CD14-positive monocyte (primary cell): ENCODE measurements around the gene GOLGA5. TPM values are rescaled to one million over a fixed set of nuclear protein-coding genes. Genes with fewer than 3 reads are reported as not detected.
"Not testable (repeated sequence)": the region's sequence is repeated elsewhere in the genome, so short reads cannot be mapped to it uniquely, and the experiment has no call there.

Experiments
- DNase-seq, 3 donors: peaks; one replicate each; pipeline ENCODE4 v3.0.0-alpha.2; 2011 to 2022
- H2AFZ ChIP-seq: 2 replicates; pipeline ENCODE4 v1.6.0; 2012; ENCODE audit warnings: mild to moderate bottlenecking, low read depth, low read length, inconsistent platforms; ENCODE audit not compliant: insufficient read depth, poor library complexity, severe bottlenecking
- H3K27ac ChIP-seq, 2 donors: 1 replicate in 1 of 2; 2 replicates in 1 of 2; pipeline ENCODE4 v1.5.1; 2012 to 2013; ENCODE audit warnings: low read length in 2 of 2, control low read depth in 1 of 2, inconsistent platforms in 1 of 2, low read depth in 1 of 2, mild to moderate bottlenecking in 1 of 2
- H3K27me3 ChIP-seq, 2 donors: one replicate each; pipeline versions ENCODE4 v1.6.0 to v1.6.1; 2011 to 2013; ENCODE audit warnings: low read length in 2 of 2; ENCODE audit not compliant: control insufficient read depth in 2 of 2, insufficient read depth in 2 of 2
- H3K36me3 ChIP-seq, 2 donors: replicated peaks in 1 of 2; 1 replicate in 1 of 2; 2 replicates in 1 of 2; pipeline versions ENCODE4 v1.5.1 to v1.6.1; 2012 to 2013; ENCODE audit warnings: low read length in 2 of 2, control low read depth in 1 of 2, inconsistent platforms in 1 of 2, mild to moderate bottlenecking in 1 of 2; ENCODE audit not compliant: insufficient read depth in 2 of 2, control insufficient read depth in 1 of 2
- H3K4me1 ChIP-seq, 2 donors: 1 replicate in 1 of 2; 2 replicates in 1 of 2; pipeline versions ENCODE4 v1.5.1 to v1.6.1; 2012 to 2013; ENCODE audit warnings: low read length in 2 of 2, control low read depth in 1 of 2, inconsistent platforms in 1 of 2, mild to moderate bottlenecking in 1 of 2, moderate library complexity in 1 of 2; ENCODE audit not compliant: insufficient read depth in 2 of 2, control insufficient read depth in 1 of 2
- H3K4me2 ChIP-seq: replicated peaks from 2 replicates; pipeline ENCODE3; 2012; ENCODE audit warnings: low read length, moderate library complexity, mild to moderate bottlenecking; ENCODE audit not compliant: poor library complexity, severe bottlenecking; ENCODE audit errors: extremely low read depth
- H3K4me3 ChIP-seq, 3 experiments: fragments of 200-600 bp in 1 of 3; sonication (generic) in 1 of 3; replicated peaks in 1 of 3; 1 replicate in 2 of 3; 2 replicates in 1 of 3; pipeline ENCODE4 v1.5.1; 2011 to 2013; ENCODE audit warnings: low read length in 3 of 3, mild to moderate bottlenecking in 3 of 3, control low read depth in 2 of 3, low read depth in 2 of 3, inconsistent platforms in 1 of 3, moderate library complexity in 1 of 3
- H3K79me2 ChIP-seq: 2 replicates; pipeline ENCODE4 v1.6.0; 2012; ENCODE audit warnings: mild to moderate bottlenecking, control low read depth, inconsistent platforms, low read length, moderate library complexity; ENCODE audit not compliant: insufficient read depth
- H3K9ac ChIP-seq: 2 replicates; pipeline ENCODE4 v1.6.0; 2017; ENCODE audit warnings: low read length, mild to moderate bottlenecking; ENCODE audit not compliant: insufficient read depth, poor library complexity, severe bottlenecking
- H3K9me3 ChIP-seq, 2 donors: replicated peaks in 1 of 2; 1 replicate in 1 of 2; 2 replicates in 1 of 2; pipeline versions ENCODE4 v1.5.1 to v1.6.1; 2012 to 2013; ENCODE audit warnings: low read length in 2 of 2, control low read depth in 1 of 2; ENCODE audit not compliant: control insufficient read depth in 1 of 2, insufficient read depth in 1 of 2
- H4K20me1 ChIP-seq: 2 replicates; pipeline ENCODE4 v1.6.0; 2012; ENCODE audit warnings: mild to moderate bottlenecking, low read length, control low read depth, moderate library complexity; ENCODE audit not compliant: insufficient read depth
- H3K27ac Mint-ChIP-seq, 7 donors: one replicate each; pipeline ENCODE4 v1.8.0; 2020; ENCODE audit warnings: mild to moderate bottlenecking in 7 of 7, mixed read lengths in 7 of 7, moderate library complexity in 6 of 7, inconsistent platforms in 2 of 7
- H3K27me3 Mint-ChIP-seq, 3 donors: one replicate each; pipeline ENCODE4 v1.8.0; 2021 to 2022; ENCODE audit warnings: low read depth in 3 of 3, mild to moderate bottlenecking in 3 of 3, mixed read lengths in 3 of 3, moderate library complexity in 3 of 3, inconsistent platforms in 1 of 3
- H3K36me3 Mint-ChIP-seq, 2 donors: one replicate each; pipeline ENCODE4 v1.8.0; 2020; ENCODE audit warnings: mixed read lengths in 2 of 2, inconsistent platforms in 1 of 2, mild to moderate bottlenecking in 1 of 2
- H3K4me1 Mint-ChIP-seq: one replicate; pipeline ENCODE4 v1.8.0; 2020; ENCODE audit warnings: mild to moderate bottlenecking, mixed read lengths
- H3K4me3 Mint-ChIP-seq, 2 donors: one replicate each; pipeline ENCODE4 v1.8.0; 2020; ENCODE audit warnings: mild to moderate bottlenecking in 2 of 2, mixed read lengths in 2 of 2, moderate library complexity in 1 of 2
- H3K9me3 Mint-ChIP-seq, 7 donors: one replicate each; pipeline ENCODE4 v1.8.0; 2020 to 2022; ENCODE audit warnings: mixed read lengths in 7 of 7, mild to moderate bottlenecking in 6 of 7, moderate library complexity in 6 of 7, inconsistent platforms in 2 of 7
- CTCF ChIP-seq: fragments of 200-600 bp; IDR thresholded peaks from one replicate; pipeline ENCODE4 v1.8.0; 2022; ENCODE audit warnings: antibody characterized with exemption, mild to moderate bottlenecking
- WGBS: methylation state at CpG from one replicate; pipeline ENCODE4 v1.1.5; 2013; ENCODE audit warnings: missing lambda C conversion rate; ENCODE audit not compliant: insufficient coverage; 5-methylcytosine and 5-hydroxymethylcytosine counted together
- intact Hi-C, 2 donors: fragments of 100-400 bp; cut with micrococcal nuclease; formaldehyde crosslinking; loops; one replicate each; pipeline versions ENCODE4 v1.15.0 to v1.15.1; 2023
- polyA plus RNA-seq, 3 donors: library from polyadenylated mRNA; depleted of rRNA in 1 of 3; unstranded in 2 of 3; stranded (reverse) in 1 of 3; fragments of 300-500 nt in 2 of 3; fragments of >200 nt in 1 of 3; fragmentation: Illumina TruSeq in 2 of 3; gene quantifications; 1 replicate in 2 of 3; 2 replicates in 1 of 3; pipeline ENCODE4 v1.2.3, GENCODE V29; 2012 to 2021

The GOLGA5 gene
- polyA plus RNA-seq, 3 donors = 12.4 to 19.0 (median 16.3) TPM

- H3K9me3 Mint-ChIP-seq, H3K9ac ChIP-seq, H3K27me3 Mint-ChIP-seq, intact Hi-C loops, H3K4me1 Mint-ChIP-seq, H3K27ac Mint-ChIP-seq, H2AFZ ChIP-seq, H3K4me1 ChIP-seq, H3K79me2 ChIP-seq, H3K4me2 ChIP-seq, H4K20me1 ChIP-seq, DNase-seq, H3K9me3 ChIP-seq, H3K27ac ChIP-seq, H3K27me3 ChIP-seq, H3K4me3 ChIP-seq, H3K4me3 Mint-ChIP-seq: not testable (repeated sequence)
- peaks cover 85 to 94% of the 10 kb centered on the region in 2 donors for H3K36me3 Mint-ChIP-seq
- 98% methylated on average over 4 of the region's 7 CpGs for WGBS
- peaks cover 94 to 99% of the 10 kb centered on the region in 2 donors for H3K36me3 ChIP-seq
These were observed 26.4 kb downstream of the GOLGA5 start for GRCh38 chr14:92820536-92820840.

GRCh38 chr14:92830902-92831301 lies 36.8 kb downstream of the GOLGA5 start:
- H3K27me3 Mint-ChIP-seq = no peaks in the 10 kb centered on the region
- no peaks in the 10 kb centered on the region for H3K4me1 Mint-ChIP-seq
- no peak overlapping the region for H3K4me3 ChIP-seq
- no peak for TF ChIP-seq CTCF
- peaks cover 87 to 93% of the 10 kb centered on the region in 2 donors for H3K36me3 Mint-ChIP-seq
- no peaks in the 10 kb centered on the region for H3K79me2 ChIP-seq
- H3K27ac ChIP-seq = no peak overlapping the region
- H3K9me3 Mint-ChIP-seq = no peaks in the 10 kb centered on the region
- no peak for DNase-seq
- no peaks in the 10 kb centered on the region for H3K27me3 ChIP-seq
- intact Hi-C loops = no loop called here
- no peaks in the 10 kb centered on the region for H3K4me1 ChIP-seq
- H3K36me3 ChIP-seq = peaks cover 93 to 95% of the 10 kb centered on the region in 2 donors
- H3K4me2 ChIP-seq = no peak overlapping the region
- no CpG with 5 or more reads among the region's 2 CpGs for WGBS
- H3K9me3 ChIP-seq = no peaks in the 10 kb centered on the region
- H3K4me3 Mint-ChIP-seq = no peak overlapping the region
- no peak overlapping the region for H2AFZ ChIP-seq
- no peak overlapping the region for H3K27ac Mint-ChIP-seq
- H4K20me1 ChIP-seq = peaks cover 4% of the 10 kb centered on the region
- no peak overlapping the region for H3K9ac ChIP-seq
